ENCODE measurements around the gene NAPEPLD. TPM values are rescaled to one million over a fixed set of nuclear protein-coding genes. Genes with fewer than 3 reads are reported as not detected.

NAPEPLD gene
- 3.5 to 5.7 TPM (median 4.0 TPM) in 5 replicates for total RNA-seq (2022; extraction: Qiagen RNA extraction; ENCODE audit: low read depth)

GRCh38 chr7:103148994-103149807 is at the start of gene NAPEPLD:
Gene NAPEPLD (minus strand): TSS chr7:103149099. CDS start chr7:103128776, 20,323 bp downstream.

DNA sequence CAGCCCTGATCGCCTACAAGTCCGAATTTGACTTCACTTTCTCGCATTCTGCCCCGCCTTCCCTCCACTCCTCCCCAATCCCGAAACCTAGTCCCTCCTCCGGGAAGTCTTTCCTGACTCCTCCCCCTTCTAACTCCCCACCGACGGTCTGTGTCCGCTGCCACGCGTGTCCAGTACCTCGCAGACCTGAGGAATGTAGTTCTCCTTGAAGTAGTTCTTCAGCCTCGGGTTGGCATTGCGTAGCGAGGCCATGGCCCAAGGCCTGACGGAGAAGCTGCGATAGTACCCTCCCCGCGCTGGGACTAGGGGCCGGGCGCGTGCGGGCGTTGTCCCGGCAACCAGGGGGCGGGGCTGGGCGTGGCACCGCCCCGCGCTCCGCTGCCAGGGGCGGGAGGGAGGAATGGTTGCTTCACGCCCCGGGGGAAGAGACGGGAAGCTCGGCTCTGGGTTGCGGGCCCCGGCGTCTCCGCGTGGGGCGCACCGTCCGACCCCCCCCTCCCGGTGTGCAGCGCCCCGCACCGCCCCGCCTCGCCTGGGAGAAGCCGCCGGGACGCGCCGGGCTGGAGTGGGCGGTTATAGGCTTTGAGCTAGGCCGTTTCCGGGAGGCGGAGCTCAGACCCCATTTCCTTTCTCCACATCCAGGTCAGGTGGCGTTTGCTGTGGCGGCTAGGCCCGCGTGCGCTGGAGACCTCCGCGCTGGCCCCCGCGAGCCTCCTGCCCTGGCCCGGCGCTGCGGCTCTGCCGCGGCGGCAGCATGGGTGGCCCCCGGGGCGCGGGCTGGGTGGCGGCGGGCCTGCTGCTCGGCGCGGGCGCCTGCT is 74.2 kb downstream of the NAPEPLD start, which contains the start of the genes ARMC10 and FBXL13:
ARMC10 (plus strand) TSS at position 622 of the 818 bp plus-strand sequence; CDS start at position 755, 133 bp downstream.
FBXL13 (minus strand) TSS at position 278 of the 818 bp plus-strand sequence.

Other genes with a start within 250 kb of the NAPEPLD start
- gene LRRC17, start 236.1 kb downstream of the NAPEPLD start, total RNA-seq (2022; extraction: Qiagen RNA extraction; ENCODE audit: low read depth), result 0.08 to 0.35 TPM (median 0.16 TPM) in 4 of 5 replicates, not detected in the other
- gene FBXL13, start 74.3 kb downstream of the NAPEPLD start, total RNA-seq (2022; extraction: Qiagen RNA extraction; ENCODE audit: low read depth), result 0.19 to 0.42 TPM (median 0.31 TPM) in 4 of 5 replicates, not detected in the other
- gene ARMC10, start 74.0 kb downstream of the NAPEPLD start, total RNA-seq (2022; extraction: Qiagen RNA extraction; ENCODE audit: low read depth), result 19.8 to 40.8 TPM (median 37.1 TPM) in 5 replicates
- 53.6 to 76.4 TPM (median 64.2 TPM) in 5 replicates for gene PMPCB, start 148.3 kb upstream of the NAPEPLD start, total RNA-seq (2022; extraction: Qiagen RNA extraction; ENCODE audit: low read depth)
- gene DNAJC2, start 195.7 kb upstream of the NAPEPLD start, total RNA-seq (2022; extraction: Qiagen RNA extraction; ENCODE audit: low read depth), result 39.2 to 56.5 TPM (median 49.8 TPM) in 5 replicates
- 148 to 197 TPM (median 170 TPM) in 5 replicates for gene PSMC2, start 198.5 kb upstream of the NAPEPLD start, total RNA-seq (2022; extraction: Qiagen RNA extraction; ENCODE audit: low read depth)

Data from A549 treated with RU486 at 1 μM for 4 hours (cell line).